Endothelial cell of umbilical vein (primary cell): ENCODE measurements around the gene METTL18. TPM values are rescaled to one million over a fixed set of nuclear protein-coding genes. Genes with fewer than 3 reads are reported as not detected.

Experiments
- BruUV-seq: library from RNA; stranded (reverse); fragments of 400-500 nt; replicated peaks from 2 replicates; lab custom pipeline; 2021; lab: Mats Ljungman, UMichigan
- CTCF ChIA-PET: fragments of 300-600, 350-600 bp; sonication (Branson Sonifier 250); formaldehyde crosslinking; loops from one replicate; lab custom pipeline; 2021; ENCODE audit warnings: antibody characterized with exemption, inconsistent platforms; lab: Charles Lee
- POLR2A ChIA-PET: fragments of 300-600, 350-600 bp; sonication (Branson Sonifier 250); formaldehyde crosslinking; loops from one replicate; lab custom pipeline; 2021; ENCODE audit warnings: antibody characterized with exemption, inconsistent platforms; lab: Charles Lee
- DNase-seq: peaks from one replicate; pipeline ENCODE4 v3.0.0-alpha.2; 2011; ENCODE audit warnings: low read depth, low spot score
- FAIRE-seq: peaks from 2 replicates; lab custom pipeline; 2011; peaks lifted over from hg19 to GRCh38; lab: Jason Lieb, UNC
- H2AFZ ChIP-seq: 2 replicates; pipeline ENCODE4 v1.6.0; 2012; ENCODE audit warnings: low read depth, low read length, control low read depth, inconsistent platforms
- H3K27ac ChIP-seq: 2 replicates; pipeline ENCODE4 v1.5.1; 2011; ENCODE audit warnings: low read depth, mild to moderate bottlenecking, control low read depth, low read length, moderate library complexity; ENCODE audit not compliant: insufficient read depth
- H3K27me3 ChIP-seq, 2 experiments: 2 replicates each; pipeline versions ENCODE4 v1.6.0 to v1.6.1; 2011; ENCODE audit warnings: low read length in 2 of 2, mixed read lengths in 1 of 2; ENCODE audit not compliant: control insufficient read depth in 2 of 2, insufficient read depth in 2 of 2
- H3K36me3 ChIP-seq, 2 experiments: 2 replicates in 1 of 2; 3 replicates in 1 of 2; pipeline ENCODE4 v1.5.1; 2011; ENCODE audit warnings: low read length in 2 of 2, mild to moderate bottlenecking in 1 of 2, moderate library complexity in 1 of 2; ENCODE audit not compliant: control insufficient read depth in 2 of 2, insufficient read depth in 2 of 2; ENCODE audit errors: extremely low read depth in 1 of 2
- H3K4me1 ChIP-seq: 3 replicates; pipeline ENCODE4 v1.5.1; 2011; ENCODE audit warnings: mild to moderate bottlenecking, low read length; ENCODE audit not compliant: control insufficient read depth, insufficient read depth; ENCODE audit errors: extremely low read depth
- H3K4me2 ChIP-seq: 2 replicates; pipeline ENCODE4 v1.6.1; 2011; ENCODE audit warnings: low read length, control low read depth, mixed read lengths; ENCODE audit not compliant: insufficient read depth
- H3K4me3 ChIP-seq, 3 experiments: fragments of 200-600 bp in 1 of 3; sonication (generic), shearing (Covaris generic) in 1 of 3; replicated peaks in 1 of 3; 2 replicates each; pipeline ENCODE4 v1.5.1; 2011 to 2016; ENCODE audit warnings: control low read depth in 3 of 3, low read length in 3 of 3, mild to moderate bottlenecking in 2 of 3, inconsistent platforms in 1 of 3, low read depth in 1 of 3, moderate library complexity in 1 of 3; ENCODE audit not compliant: insufficient read depth in 1 of 3
- H3K79me2 ChIP-seq: 2 replicates; pipeline ENCODE4 v1.6.0; 2012; ENCODE audit warnings: low read length, inconsistent platforms; ENCODE audit not compliant: control insufficient read depth, insufficient read depth
- H3K9ac ChIP-seq: replicated peaks from 2 replicates; pipeline ENCODE3; 2011; ENCODE audit warnings: low read length, control low read depth; ENCODE audit not compliant: insufficient read depth; ENCODE audit errors: extremely low read depth
- H3K9me1 ChIP-seq: replicated peaks from 3 replicates; pipeline ENCODE4 v1.6.0; 2011; ENCODE audit warnings: mild to moderate bottlenecking, low read length; ENCODE audit not compliant: control insufficient read depth, insufficient read depth; ENCODE audit errors: extremely low read depth
- H3K9me3 ChIP-seq: replicated peaks from 2 replicates; pipeline ENCODE4 v1.5.1; 2012; ENCODE audit warnings: low read length, inconsistent platforms; ENCODE audit not compliant: control insufficient read depth, insufficient read depth
- H4K20me1 ChIP-seq: replicated peaks from 2 replicates; pipeline ENCODE3; 2011; ENCODE audit warnings: mild to moderate bottlenecking, low read length; ENCODE audit not compliant: control insufficient read depth, insufficient read depth; ENCODE audit errors: extremely low read depth
- CTCF ChIP-seq, 2 donors: IDR thresholded peaks; 1 replicate in 1 of 2; 2 replicates in 1 of 2; pipeline ENCODE4 v1.5.1; 2011; ENCODE audit warnings: low read length in 2 of 2, mild to moderate bottlenecking in 2 of 2, moderate library complexity in 2 of 2, control low read depth in 1 of 2, inconsistent platforms in 1 of 2, low read depth in 1 of 2; ENCODE audit not compliant: insufficient read depth in 1 of 2; ENCODE audit errors: extremely low read depth in 1 of 2
- EZH2 ChIP-seq: IDR thresholded peaks from 2 replicates; pipeline ENCODE4 v1.6.1; 2012; ENCODE audit warnings: borderline replicate concordance, low read depth, mild to moderate bottlenecking, moderate library complexity, low read length, inconsistent platforms; ENCODE audit not compliant: severe bottlenecking
- FOS ChIP-seq: IDR thresholded peaks from 2 replicates; pipeline ENCODE4 v1.6.1; 2011; ENCODE audit warnings: mild to moderate bottlenecking, low read length, moderate library complexity, borderline replicate concordance; ENCODE audit not compliant: insufficient read depth
- GATA2 ChIP-seq: IDR thresholded peaks from 2 replicates; pipeline ENCODE4 v1.7.0; 2011; ENCODE audit warnings: low read depth, mild to moderate bottlenecking, moderate library complexity, mixed read lengths, low read length; ENCODE audit not compliant: insufficient read length, insufficient read depth
- JUN ChIP-seq: IDR thresholded peaks from 2 replicates; pipeline ENCODE4 v1.6.1; 2011; ENCODE audit warnings: borderline replicate concordance, low read depth; ENCODE audit not compliant: insufficient read length, insufficient read depth
- MAX ChIP-seq: IDR thresholded peaks from 2 replicates; pipeline ENCODE4 v1.6.1; 2011; ENCODE audit not compliant: insufficient read depth, insufficient read length
- MYC ChIP-seq: IDR thresholded peaks from one replicate; pipeline ENCODE4 v1.6.1; 2011; ENCODE audit warnings: mild to moderate bottlenecking, low read depth, low read length
- POLR2A ChIP-seq: IDR thresholded peaks from 2 replicates; pipeline ENCODE4 v1.6.1; 2012; ENCODE audit warnings: low read depth, mild to moderate bottlenecking, control low read depth, low read length
- POLR2AphosphoS5 ChIP-seq: IDR thresholded peaks from 2 replicates; pipeline ENCODE4 v1.6.1; 2012; ENCODE audit warnings: low read depth, mild to moderate bottlenecking, control low read depth, low read length, moderate library complexity; ENCODE audit not compliant: insufficient read depth
- dilution Hi-C: fragments of 300-500 bp; cut with MboI; formaldehyde crosslinking; loops from one replicate; pipeline ENCODE4 v1.15.0; 2019; ENCODE audit warnings: low sequenced_read_pairs; ENCODE audit not compliant: extremely low pct_ligation_motif_present
- intact Hi-C: fragments of 100-400 bp; cut with micrococcal nuclease; formaldehyde crosslinking; loops from one replicate; pipeline ENCODE4 v1.10.0; 2022
- polyA plus RNA-seq, 4 experiments: library from polyadenylated mRNA; depleted of rRNA in 3 of 4; stranded (reverse) in 3 of 4; unstranded in 1 of 4; fragments of >200 nt; gene quantifications; 2 replicates each; pipeline versions ENCODE4 v1.2.1 to v1.2.3, GENCODE V29; 2011 to 2012; ENCODE audit warnings: missing spikeins in 1 of 4
- total RNA-seq: library from RNA; stranded (reverse); gene quantifications from 2 replicates; pipeline ENCODE4 v1.2.3, GENCODE V29; 2021

Gene METTL18
- total and polyA plus RNA-seq, 2 donors (not counting 3 experiments of a cell fraction or from before 2014, with no cell fraction given) = 1.1 to 6.6 TPM

- H3K79me2 ChIP-seq = no peaks in the 10 kb centered on the region
- no peaks in the 10 kb centered on the region for H3K4me1 ChIP-seq
- no peaks in the 10 kb centered on the region for H3K9me1 ChIP-seq
- DNase-seq (no peak), FAIRE-seq (no peak)
- no peak overlapping the region for H3K4me2 ChIP-seq
- dilution Hi-C loops (no loop called here), intact Hi-C loops (no loop called here)
- no TSS peak for BruUV-seq
- no peaks in the 10 kb centered on the region for H3K27me3 ChIP-seq
- H3K4me3 ChIP-seq = no peak overlapping the region
- ChIA-PET CTCF (interaction anchor here (1.2 to 1.6 kb wide), 2 partner anchors 20 to 228 kb away, joined by 3 to 4 read pairs; no protein-coding TSS in a partner anchor), POLR2A (no interaction called here)
- H2AFZ ChIP-seq = no peak overlapping the region
- H3K27ac ChIP-seq = no peak overlapping the region
- H3K36me3 ChIP-seq = peaks cover 0 to 5% of the 10 kb centered on the region in 2 experiments
- TF ChIP-seq FOS (no peak), POLR2A (no peak), MAX (no peak), GATA2 (no peak), MYC (no peak), POLR2AphosphoS5 (no peak), CTCF (IDR thresholded peaks at IDR 0.05; ENCODE audit: extremely low read depth in 1 of 2, insufficient read depth in 1 of 2, low read depth in 1 of 2, low read length in 2 of 2) (no peak), EZH2 (no peak), JUN (no peak)
- H3K9me3 ChIP-seq = no peaks in the 10 kb centered on the region
- H4K20me1 ChIP-seq = no peaks in the 10 kb centered on the region
- H3K9ac ChIP-seq = no peak overlapping the region
These were observed 35.0 kb upstream of the METTL18 start for GRCh38 chr1:169829671-169830070.
